ENCODE measurements around the gene DMRTC1. TPM values are rescaled to one million over a fixed set of nuclear protein-coding genes. Genes with fewer than 3 reads are reported as not detected.
"Not testable (repeated sequence)": the region's sequence is repeated elsewhere in the genome, so short reads cannot be mapped to it uniquely, and the experiment has no call there.

The DMRTC1 gene, protein sequence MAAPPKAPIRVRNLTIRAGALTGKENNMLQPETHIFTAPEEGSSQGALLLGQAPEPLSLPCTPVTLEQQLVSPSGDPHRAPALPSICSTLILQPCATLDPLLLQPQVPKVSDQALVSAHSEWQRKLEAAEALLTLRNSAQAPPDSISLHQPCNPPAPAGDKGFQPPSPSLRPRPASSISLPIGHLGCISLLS
- total RNA-seq (2022) (not detected in 2 replicates), Bru-seq, nascent RNA (percentile 6 among the genes with signal in this experiment), BruChase-seq, experiment 1, labeled RNA remaining after a 2-hour chase (not detected), BruChase-seq, experiment 2, labeled RNA remaining after a 6-hour chase (not detected)
- long read RNA-seq, result 0 reads

GRCh38 chrX:72943819-72944169, at the start of gene DMRTC1:
DMRTC1 (minus strand) TSS chrX:72943837; CDS start chrX:72875694, 68,143 bp downstream.
- CTCF ChIA-PET; H3K9me3 Mint-ChIP-seq (ENCODE audit: unreplicated experiment); POLR2A ChIA-PET; H3K36me3 Mint-ChIP-seq (ENCODE audit: insufficient read depth, unreplicated experiment); intact Hi-C loops (cut with micrococcal nuclease; ENCODE audit: unreplicated experiment); H3K9me3 ChIP-seq; H3K4me3 Mint-ChIP-seq (ENCODE audit: unreplicated experiment); DNase-seq; H3K27ac Mint-ChIP-seq (ENCODE audit: unreplicated experiment); H3K27me3 ChIP-seq (replicated peaks; ENCODE audit: control insufficient read depth, insufficient read depth, low read length); H3K4me1 ChIP-seq; H3K27me3 Mint-ChIP-seq (ENCODE audit: insufficient read depth, unreplicated experiment); H3K36me3 ChIP-seq (ENCODE audit: control insufficient read depth, insufficient read depth, low read length); H3K4me1 Mint-ChIP-seq (ENCODE audit: low read depth, unreplicated experiment); H3K4me3 ChIP-seq (ENCODE audit: low read depth, low read length); BruUV-seq (replicated peaks): not testable (repeated sequence)

GRCh38 chrX:72980894-72981469, 37.3 kb upstream of the DMRTC1 start:
- H3K27ac Mint-ChIP-seq (ENCODE audit: unreplicated experiment); H3K4me3 ChIP-seq (ENCODE audit: low read depth, low read length); POLR2A ChIA-PET; H3K9me3 ChIP-seq; H3K4me1 Mint-ChIP-seq (ENCODE audit: low read depth, unreplicated experiment); H3K27me3 Mint-ChIP-seq (ENCODE audit: insufficient read depth, unreplicated experiment); H3K4me3 Mint-ChIP-seq (ENCODE audit: unreplicated experiment); H3K27me3 ChIP-seq (replicated peaks; ENCODE audit: control insufficient read depth, insufficient read depth, low read length); H3K9me3 Mint-ChIP-seq (ENCODE audit: unreplicated experiment); BruUV-seq (replicated peaks); H3K4me1 ChIP-seq; CTCF ChIA-PET; intact Hi-C loops (cut with micrococcal nuclease; ENCODE audit: unreplicated experiment); H3K36me3 Mint-ChIP-seq (ENCODE audit: insufficient read depth, unreplicated experiment); DNase-seq; H3K36me3 ChIP-seq (ENCODE audit: control insufficient read depth, insufficient read depth, low read length): not testable (repeated sequence)

- H3K4me1 ChIP-seq; H3K27ac Mint-ChIP-seq (ENCODE audit: unreplicated experiment); H3K27me3 Mint-ChIP-seq (ENCODE audit: insufficient read depth, unreplicated experiment); H3K4me1 Mint-ChIP-seq (ENCODE audit: low read depth, unreplicated experiment); intact Hi-C loops (cut with micrococcal nuclease; ENCODE audit: unreplicated experiment); H3K9me3 Mint-ChIP-seq (ENCODE audit: unreplicated experiment); H3K36me3 ChIP-seq (ENCODE audit: control insufficient read depth, insufficient read depth, low read length); POLR2A ChIA-PET; H3K36me3 Mint-ChIP-seq (ENCODE audit: insufficient read depth, unreplicated experiment); BruUV-seq (replicated peaks); H3K4me3 Mint-ChIP-seq (ENCODE audit: unreplicated experiment); H3K9me3 ChIP-seq; H3K4me3 ChIP-seq (ENCODE audit: low read depth, low read length); CTCF ChIA-PET; DNase-seq; H3K27me3 ChIP-seq (replicated peaks; ENCODE audit: control insufficient read depth, insufficient read depth, low read length): not testable (repeated sequence)
Observed at GRCh38 chrX:72974885-72975284, 31.2 kb upstream of the DMRTC1 start.

DNA sequence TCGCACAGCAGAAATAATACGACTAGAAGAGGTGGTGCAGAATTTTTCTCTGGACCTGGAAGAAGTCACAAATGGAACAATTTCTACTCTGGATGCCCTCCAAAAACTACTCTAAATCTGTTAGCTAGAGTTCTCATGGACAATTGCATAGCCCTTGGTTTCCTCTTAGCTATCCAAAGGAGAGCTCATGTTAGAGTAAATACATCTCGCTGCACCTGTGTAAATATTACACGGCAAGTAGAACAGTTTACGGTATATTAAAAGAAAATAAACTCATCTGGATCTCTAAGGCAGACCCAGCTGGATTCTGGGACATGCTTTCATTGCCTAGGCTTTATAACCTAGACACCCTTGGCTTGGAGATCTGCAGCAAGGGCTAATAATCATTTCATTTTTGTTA, 28.2 kb upstream of the DMRTC1 start:
- H3K4me1 ChIP-seq; BruUV-seq (replicated peaks); H3K27ac Mint-ChIP-seq (ENCODE audit: unreplicated experiment); DNase-seq; POLR2A ChIA-PET; H3K27me3 ChIP-seq (replicated peaks; ENCODE audit: control insufficient read depth, insufficient read depth, low read length); intact Hi-C loops (cut with micrococcal nuclease; ENCODE audit: unreplicated experiment); CTCF ChIA-PET; H3K27me3 Mint-ChIP-seq (ENCODE audit: insufficient read depth, unreplicated experiment); H3K4me3 ChIP-seq (ENCODE audit: low read depth, low read length); H3K36me3 ChIP-seq (ENCODE audit: control insufficient read depth, insufficient read depth, low read length); H3K4me1 Mint-ChIP-seq (ENCODE audit: low read depth, unreplicated experiment); H3K36me3 Mint-ChIP-seq (ENCODE audit: insufficient read depth, unreplicated experiment); H3K9me3 ChIP-seq; H3K4me3 Mint-ChIP-seq (ENCODE audit: unreplicated experiment); H3K9me3 Mint-ChIP-seq (ENCODE audit: unreplicated experiment): not testable (repeated sequence)

DNA sequence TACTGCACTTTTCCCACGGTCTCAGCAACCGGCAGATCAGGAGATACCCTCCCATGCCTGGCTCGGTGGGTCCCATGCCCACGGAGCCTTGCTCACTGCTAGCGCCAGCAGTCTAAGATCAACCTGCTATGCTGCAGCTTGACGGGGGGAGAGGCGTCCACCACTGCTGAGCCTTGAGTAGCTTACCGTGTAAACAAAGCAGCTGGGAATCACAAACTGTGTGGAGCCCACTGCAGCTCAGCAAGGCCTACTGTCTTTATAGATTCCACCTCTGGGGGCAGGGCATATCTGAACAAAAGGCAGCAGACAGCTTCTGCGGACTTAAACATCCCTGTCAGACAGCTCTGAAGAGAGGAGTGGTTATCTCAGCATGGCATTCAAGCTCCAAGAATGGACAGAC, 16.3 kb upstream of the DMRTC1 start:
- H3K4me3 ChIP-seq (ENCODE audit: low read depth, low read length); CTCF ChIA-PET; H3K9me3 ChIP-seq; H3K27me3 ChIP-seq (replicated peaks; ENCODE audit: control insufficient read depth, insufficient read depth, low read length); H3K27ac Mint-ChIP-seq (ENCODE audit: unreplicated experiment); H3K4me1 ChIP-seq; intact Hi-C loops (cut with micrococcal nuclease; ENCODE audit: unreplicated experiment); POLR2A ChIA-PET; BruUV-seq (replicated peaks); DNase-seq; H3K4me3 Mint-ChIP-seq (ENCODE audit: unreplicated experiment); H3K4me1 Mint-ChIP-seq (ENCODE audit: low read depth, unreplicated experiment); H3K27me3 Mint-ChIP-seq (ENCODE audit: insufficient read depth, unreplicated experiment); H3K36me3 Mint-ChIP-seq (ENCODE audit: insufficient read depth, unreplicated experiment); H3K36me3 ChIP-seq (ENCODE audit: control insufficient read depth, insufficient read depth, low read length); H3K9me3 Mint-ChIP-seq (ENCODE audit: unreplicated experiment): not testable (repeated sequence)

GRCh38 chrX:72943035-72943818, 410 bp downstream of the DMRTC1 start:
- intact Hi-C loops (cut with micrococcal nuclease; ENCODE audit: unreplicated experiment); BruUV-seq (replicated peaks); H3K4me3 ChIP-seq (ENCODE audit: low read depth, low read length); POLR2A ChIA-PET; H3K9me3 Mint-ChIP-seq (ENCODE audit: unreplicated experiment); H3K27ac Mint-ChIP-seq (ENCODE audit: unreplicated experiment); H3K36me3 ChIP-seq (ENCODE audit: control insufficient read depth, insufficient read depth, low read length); DNase-seq; H3K9me3 ChIP-seq; CTCF ChIA-PET; H3K4me1 ChIP-seq; H3K27me3 Mint-ChIP-seq (ENCODE audit: insufficient read depth, unreplicated experiment); H3K4me3 Mint-ChIP-seq (ENCODE audit: unreplicated experiment); H3K27me3 ChIP-seq (replicated peaks; ENCODE audit: control insufficient read depth, insufficient read depth, low read length); H3K4me1 Mint-ChIP-seq (ENCODE audit: low read depth, unreplicated experiment); H3K36me3 Mint-ChIP-seq (ENCODE audit: insufficient read depth, unreplicated experiment): not testable (repeated sequence)

DNA sequence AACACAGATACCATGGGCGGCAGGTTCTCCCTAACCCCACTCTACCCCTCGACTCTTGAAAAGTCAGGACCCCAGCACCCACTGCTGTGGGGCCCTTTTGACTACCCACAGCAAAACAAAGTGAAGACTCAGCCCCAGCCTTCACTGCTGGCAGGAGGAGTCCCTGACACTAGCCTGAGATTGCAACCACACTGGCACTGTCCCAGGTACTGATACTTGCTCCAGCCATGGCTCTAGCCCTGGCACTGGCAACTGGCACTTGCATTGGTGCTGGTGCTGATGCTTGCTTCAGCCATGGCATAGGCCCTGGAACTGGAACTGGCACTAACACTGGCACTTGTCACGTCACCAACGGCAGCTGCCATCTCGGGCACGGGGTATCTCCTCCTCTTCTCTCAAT, 1.4 kb downstream of the DMRTC1 start:
- H3K4me1 Mint-ChIP-seq (ENCODE audit: low read depth, unreplicated experiment); H3K9me3 Mint-ChIP-seq (ENCODE audit: unreplicated experiment); CTCF ChIA-PET; H3K27me3 Mint-ChIP-seq (ENCODE audit: insufficient read depth, unreplicated experiment); H3K4me3 Mint-ChIP-seq (ENCODE audit: unreplicated experiment); H3K27ac Mint-ChIP-seq (ENCODE audit: unreplicated experiment); BruUV-seq (replicated peaks); H3K4me3 ChIP-seq (ENCODE audit: low read depth, low read length); POLR2A ChIA-PET; DNase-seq; H3K36me3 ChIP-seq (ENCODE audit: control insufficient read depth, insufficient read depth, low read length); intact Hi-C loops (cut with micrococcal nuclease; ENCODE audit: unreplicated experiment); H3K36me3 Mint-ChIP-seq (ENCODE audit: insufficient read depth, unreplicated experiment); H3K4me1 ChIP-seq; H3K27me3 ChIP-seq (replicated peaks; ENCODE audit: control insufficient read depth, insufficient read depth, low read length); H3K9me3 ChIP-seq: not testable (repeated sequence)
